ENCODE data around the gene GLCCI1.

Gene GLCCI1

DNA sequence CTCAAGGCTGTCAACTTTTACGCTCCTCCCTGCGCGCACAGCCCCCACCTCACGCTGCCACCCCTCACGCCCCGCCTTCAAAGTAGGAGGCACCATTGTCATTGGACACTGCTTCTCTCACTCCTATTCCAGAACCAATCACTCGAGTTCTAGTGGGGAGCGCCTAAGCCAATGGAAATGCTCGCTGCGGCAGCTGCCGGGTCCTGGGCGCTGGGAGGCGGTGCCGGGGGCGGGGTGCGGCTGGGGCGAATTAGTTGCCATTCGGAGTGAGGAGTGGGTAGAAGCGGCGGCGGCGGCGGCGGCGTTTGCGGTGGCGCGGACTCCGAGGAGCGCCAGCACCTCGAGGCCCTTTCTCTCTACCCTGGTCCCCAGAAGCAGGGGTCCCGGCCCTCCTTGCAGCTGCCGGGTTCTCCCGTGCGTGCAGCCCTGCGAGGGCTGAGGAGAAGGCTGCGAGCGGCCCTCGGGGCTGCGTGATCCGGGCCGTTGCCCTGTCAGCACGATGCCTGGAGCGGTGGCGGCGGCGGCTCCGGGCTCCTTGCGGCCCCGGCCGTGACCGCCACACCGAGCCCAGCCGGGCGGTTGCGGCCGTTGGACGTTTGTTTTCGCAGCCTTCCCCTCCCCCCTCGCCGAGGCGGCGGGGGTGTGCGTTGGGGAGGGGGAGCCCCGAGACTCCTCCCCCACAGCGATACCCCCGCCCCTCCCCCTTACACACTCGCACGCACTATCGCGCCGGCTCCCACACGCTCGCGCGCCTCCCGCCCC, at the start of gene GLCCI1:
Gene GLCCI1 (plus strand): TSS at position 253 of the 762 bp plus-strand sequence. CDS start 555 bp downstream, outside the sequence.
- DNase-seq = peak; percentile 96

DNA sequence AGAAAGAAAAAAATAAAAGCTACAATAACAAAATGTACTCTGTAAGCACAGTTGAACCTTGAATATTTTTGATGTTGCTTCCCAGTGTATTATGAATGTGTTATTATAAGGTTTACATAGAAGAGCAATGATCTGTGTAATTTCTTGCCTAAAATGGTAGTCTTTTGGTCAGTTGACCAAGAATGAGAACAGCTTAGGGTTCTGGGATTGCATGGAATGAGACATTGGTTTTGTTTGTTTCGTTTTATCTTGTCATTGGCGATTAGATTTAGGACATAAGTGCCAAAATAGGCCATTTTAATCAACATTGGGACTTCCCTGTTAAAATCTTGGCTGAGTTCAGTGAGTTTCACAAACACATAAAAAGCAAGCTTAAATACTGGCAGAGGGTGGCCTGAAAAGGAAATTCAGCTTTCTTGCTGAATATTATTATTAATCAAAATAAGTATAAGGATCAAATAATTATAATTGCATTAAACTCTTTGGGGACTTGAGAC, 49.1 kb upstream of the GLCCI1 start:
- no peak for DNase-seq

GRCh38 chr7:7920056-7920455, 48.5 kb upstream of the GLCCI1 start:
- DNase-seq = no peak

- no peak for DNase-seq
Measured at GRCh38 chr7:7920481-7920880, 48.1 kb upstream of the GLCCI1 start.

DNA sequence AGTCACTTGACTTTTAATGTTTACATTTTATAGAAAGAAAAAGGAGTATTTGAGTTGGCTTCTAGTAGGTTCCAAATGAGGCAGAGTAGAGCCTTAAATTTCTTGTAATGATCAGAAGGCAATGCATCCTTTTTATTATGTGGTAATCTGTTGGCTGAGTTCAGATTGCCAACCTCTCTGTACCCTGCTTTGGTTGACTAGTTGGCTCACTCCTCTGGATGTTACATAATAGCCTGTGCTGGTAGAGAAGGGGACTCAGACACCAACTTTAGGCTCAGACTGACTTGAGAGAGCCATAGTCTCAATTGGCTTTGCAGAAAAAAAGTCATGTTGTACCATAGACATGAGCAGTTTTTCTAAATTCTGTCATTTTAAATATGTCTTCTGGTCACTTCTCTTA, 46.8 kb upstream of the GLCCI1 start:
- no peak for DNase-seq

DNA sequence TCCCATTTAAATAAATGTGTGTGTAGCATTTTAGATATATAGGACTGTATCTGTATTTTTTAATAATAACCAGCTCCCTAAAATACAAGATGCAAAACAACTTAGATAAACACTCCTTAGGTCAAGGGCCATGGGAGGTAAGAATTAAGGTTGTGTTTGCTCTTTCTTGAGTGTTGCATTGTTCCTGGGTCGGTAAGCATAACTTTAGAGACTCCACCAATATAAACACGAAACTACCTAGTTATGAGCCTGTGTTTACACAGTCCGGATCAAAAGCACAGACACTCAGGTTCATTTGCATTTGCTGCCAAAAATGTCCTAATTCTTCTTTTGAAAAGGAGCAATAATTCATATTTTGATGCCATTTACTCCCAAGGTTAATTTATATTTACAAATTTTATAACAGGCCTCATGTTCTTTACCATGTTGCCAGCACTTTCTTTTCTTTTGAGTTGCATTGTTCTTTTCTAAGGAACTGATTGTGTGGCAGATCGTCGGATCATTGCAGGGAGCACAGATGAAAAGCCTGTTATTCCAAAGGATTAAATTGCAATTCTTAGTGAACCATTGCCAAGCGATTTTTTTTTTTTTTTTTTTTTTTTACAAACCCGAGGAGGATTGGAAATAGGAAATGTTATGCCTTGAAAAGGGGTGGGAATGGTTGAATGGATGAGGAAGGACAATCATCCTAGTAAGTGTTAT, 45.8 kb upstream of the GLCCI1 start:
- no peak for DNase-seq

- DNase-seq = no peak
Measured at GRCh38 chr7:7923818-7924217, 44.8 kb upstream of the GLCCI1 start.

DNA sequence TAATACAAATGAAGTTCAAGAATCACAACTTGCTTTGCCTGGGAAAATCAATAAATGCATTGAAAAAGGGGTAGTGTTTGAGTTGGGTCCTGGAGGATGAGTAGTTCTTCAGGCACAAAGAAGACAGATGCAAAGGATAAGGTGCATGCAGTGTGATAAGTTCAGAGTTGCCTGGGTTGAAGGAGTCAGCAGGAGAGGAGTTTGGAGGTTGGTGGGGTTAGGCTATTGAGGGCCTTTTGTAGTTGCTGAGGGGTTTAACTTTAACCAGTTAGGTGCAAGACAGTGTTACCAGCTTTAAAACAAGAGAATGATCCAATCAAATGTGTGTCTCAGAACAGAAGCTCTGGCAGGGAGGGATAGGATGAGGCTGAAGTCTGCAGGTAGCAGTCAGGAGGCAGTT, 44.3 kb upstream of the GLCCI1 start:
- DNase-seq = no peak

DNA sequence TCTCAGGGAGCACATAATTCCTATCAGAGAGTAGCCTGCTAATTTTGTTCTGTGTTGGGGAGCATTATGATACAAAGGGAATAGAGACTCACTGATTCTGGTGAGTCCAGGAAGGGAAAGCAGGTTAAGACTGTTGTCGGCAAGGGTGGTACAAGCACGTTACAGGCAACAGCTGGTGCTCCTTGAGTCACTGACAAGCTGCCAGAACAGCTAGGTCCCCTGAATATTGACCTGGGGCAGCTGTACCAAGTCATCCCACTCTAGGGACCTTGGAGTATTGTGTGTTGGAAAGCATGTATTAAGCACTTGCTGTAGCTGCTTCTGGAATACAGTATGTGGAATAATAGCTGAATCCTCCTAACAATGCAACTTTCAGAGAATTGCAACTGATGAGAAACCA, 37.0 kb upstream of the GLCCI1 start:
- DNase-seq = no peak

DNA sequence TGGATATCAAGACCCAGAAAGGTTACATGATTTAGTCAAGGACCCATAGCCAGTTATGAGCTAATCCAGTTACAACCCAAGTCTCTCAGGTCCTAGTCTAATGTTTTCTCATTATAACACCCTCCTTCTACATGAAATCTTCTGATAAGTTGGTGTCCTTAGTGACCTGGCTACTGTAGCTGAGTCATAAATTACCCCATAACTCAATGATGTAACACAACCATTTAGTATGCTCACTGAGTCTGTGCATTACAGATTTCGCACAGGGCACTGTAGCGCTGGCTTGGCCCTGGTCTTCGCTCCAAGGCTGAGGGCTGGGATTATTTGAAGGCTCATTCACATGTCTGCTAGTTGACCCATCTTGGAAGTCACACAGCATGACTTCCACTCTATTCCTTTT, 36.0 kb upstream of the GLCCI1 start:
- no peak for DNase-seq

- DNase-seq = no peak
Measured at GRCh38 chr7:7933915-7934526, 34.6 kb upstream of the GLCCI1 start.

GRCh38 chr7:7934945-7935344, 33.7 kb upstream of the GLCCI1 start:
- no peak for DNase-seq

GRCh38 chr7:7938471-7938870, 30.1 kb upstream of the GLCCI1 start:
- DNase-seq = no peak

DNA sequence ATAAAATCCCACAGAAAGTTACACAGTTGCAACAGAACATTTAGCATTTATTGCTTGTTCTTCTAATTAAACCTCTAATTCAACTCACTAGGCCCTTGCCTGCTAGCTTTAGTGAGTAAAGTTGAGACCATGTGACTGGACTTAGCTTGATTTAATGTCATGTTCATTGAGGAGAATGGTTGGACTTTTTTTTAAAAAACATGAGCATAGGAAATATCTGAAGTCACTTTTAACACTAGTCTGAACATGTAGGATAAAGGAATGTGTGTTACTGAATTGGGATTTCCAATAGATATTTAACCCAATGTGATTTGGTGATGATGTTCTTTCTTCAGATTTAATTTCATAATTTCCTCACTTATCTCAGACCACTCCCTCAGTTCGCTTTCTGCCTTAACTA, 24.6 kb upstream of the GLCCI1 start:
- DNase-seq = no peak

GRCh38 chr7:7944619-7945282, 23.8 kb upstream of the GLCCI1 start:
- no peak for DNase-seq

DNA sequence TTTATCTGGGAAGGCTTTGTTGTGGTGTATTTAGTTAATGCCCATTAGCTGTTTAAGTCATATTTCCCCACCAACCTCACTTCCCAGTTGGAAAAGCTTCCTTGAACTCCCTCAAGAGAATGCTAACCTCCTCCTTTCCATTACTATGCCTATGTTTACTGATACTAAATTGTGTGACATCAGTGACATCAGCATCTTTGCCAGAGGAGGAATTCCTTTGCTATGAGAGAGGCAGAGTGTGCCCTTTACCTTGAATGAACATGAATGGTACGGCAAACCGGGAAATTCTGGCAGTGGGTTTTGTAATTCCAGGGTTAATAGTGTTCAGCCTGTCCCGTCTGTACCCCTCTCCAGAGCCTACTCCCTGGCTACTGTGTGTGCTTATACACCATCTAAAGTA, 22.1 kb upstream of the GLCCI1 start:
- no peak for DNase-seq

DNA sequence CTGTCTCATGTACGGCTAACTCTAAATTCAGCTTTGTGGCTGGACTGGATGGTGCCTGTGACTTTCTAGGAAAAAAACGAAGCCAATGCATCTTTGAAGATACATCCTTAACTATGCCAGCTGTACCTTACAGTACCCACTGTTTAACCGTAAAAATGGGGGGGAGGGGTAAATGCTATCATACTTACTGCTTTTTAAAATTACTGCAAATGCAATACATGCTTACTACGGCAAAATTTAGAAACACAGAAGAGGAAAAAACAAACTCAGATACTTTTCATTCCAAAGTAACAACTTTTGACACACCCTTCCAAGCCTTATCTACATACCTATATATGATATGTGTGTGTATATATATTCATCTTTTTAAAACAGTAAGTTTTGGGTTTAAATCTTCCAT, 20.4 kb upstream of the GLCCI1 start:
- no peak for DNase-seq

GRCh38 chr7:7953806-7954205, 14.8 kb upstream of the GLCCI1 start:
- no peak for DNase-seq

GRCh38 chr7:7956531-7957128, 12.0 kb upstream of the GLCCI1 start:
- DNase-seq = no peak

- no peak for DNase-seq
Measured at GRCh38 chr7:7957513-7957912, 11.1 kb upstream of the GLCCI1 start.

- DNase-seq = no peak
Measured at GRCh38 chr7:7959979-7960670, 8.5 kb upstream of the GLCCI1 start.

GRCh38 chr7:7962851-7963250, 5.7 kb upstream of the GLCCI1 start:
- DNase-seq = no peak
